ENCODE results near the gene GLB1L2.

The GLB1L2 gene

GRCh38 chr11:134401825-134402809 lies 70.3 kb downstream of the GLB1L2 start (continued):
- TF ChIP-seq ZFP3 (CRISPR knock-in tag; IDR thresholded peaks at IDR 0.05) (no peak), SNAI2 (CRISPR knock-in tag; IDR thresholded peaks at IDR 0.05) (no peak), ZFP30 (CRISPR knock-in tag; IDR thresholded peaks at IDR 0.05) (no peak), PPARA (CRISPR knock-in tag; IDR thresholded peaks at IDR 0.05; ENCODE audit: borderline replicate concordance) (no peak), GLIS3 (CRISPR knock-in tag; IDR thresholded peaks at IDR 0.05) (no peak), TOX (CRISPR knock-in tag; IDR thresholded peaks at IDR 0.05; ENCODE audit: borderline replicate concordance) (no peak)

- no peak for ATAC-seq
- TF ChIP-seq TOX (CRISPR knock-in tag; IDR thresholded peaks at IDR 0.05; ENCODE audit: borderline replicate concordance): no peak
- TF ChIP-seq ZC3H10 (CRISPR knock-in tag; IDR thresholded peaks at IDR 0.05): no peak
- no peak for TF ChIP-seq PPARA (CRISPR knock-in tag; IDR thresholded peaks at IDR 0.05; ENCODE audit: borderline replicate concordance)
- no peak for TF ChIP-seq ARNTL (CRISPR knock-in tag; IDR thresholded peaks at IDR 0.05; ENCODE audit: borderline replicate concordance, low read depth)
- no peak for TF ChIP-seq SNAI2 (CRISPR knock-in tag; IDR thresholded peaks at IDR 0.05)
- TF ChIP-seq, protein P1, sequence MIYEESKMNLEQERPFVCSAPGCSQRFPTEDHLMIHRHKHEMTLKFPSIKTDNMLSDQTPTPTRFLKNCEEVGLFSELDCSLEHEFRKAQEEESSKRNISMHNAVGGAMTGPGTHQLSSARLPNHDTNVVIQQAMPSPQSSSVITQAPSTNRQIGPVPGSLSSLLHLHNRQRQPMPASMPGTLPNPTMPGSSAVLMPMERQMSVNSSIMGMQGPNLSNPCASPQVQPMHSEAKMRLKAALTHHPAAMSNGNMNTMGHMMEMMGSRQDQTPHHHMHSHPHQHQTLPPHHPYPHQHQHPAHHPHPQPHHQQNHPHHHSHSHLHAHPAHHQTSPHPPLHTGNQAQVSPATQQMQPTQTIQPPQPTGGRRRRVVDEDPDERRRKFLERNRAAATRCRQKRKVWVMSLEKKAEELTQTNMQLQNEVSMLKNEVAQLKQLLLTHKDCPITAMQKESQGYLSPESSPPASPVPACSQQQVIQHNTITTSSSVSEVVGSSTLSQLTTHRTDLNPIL (CRISPR knock-in tag; IDR thresholded peaks at IDR 0.05; ENCODE audit: low read depth): no peak
- TF ChIP-seq GLIS3 (CRISPR knock-in tag; IDR thresholded peaks at IDR 0.05): no peak
- TF ChIP-seq ZFP30 (CRISPR knock-in tag; IDR thresholded peaks at IDR 0.05): no peak
- TF ChIP-seq ZNF565 (CRISPR knock-in tag; conservative IDR thresholded peaks at IDR 0.05; ENCODE audit: low read depth): no peak
- no peak for TF ChIP-seq OSR1 (CRISPR knock-in tag; IDR thresholded peaks at IDR 0.05)
- no peak for TF ChIP-seq ESRRG (CRISPR knock-in tag; IDR thresholded peaks at IDR 0.05)
- TF ChIP-seq ZNF70 (CRISPR knock-in tag; IDR thresholded peaks at IDR 0.05): no peak
- TF ChIP-seq TCF4 (CRISPR knock-in tag; IDR thresholded peaks at IDR 0.05; ENCODE audit: borderline replicate concordance): no peak
- TF ChIP-seq ISL1 (CRISPR knock-in tag; IDR thresholded peaks at IDR 0.05): no peak
- TF ChIP-seq CSDC2 (CRISPR knock-in tag; IDR thresholded peaks at IDR 0.05): no peak
These were observed 71.1 kb downstream of the GLB1L2 start for GRCh38 chr11:134402910-134403309.

DNA sequence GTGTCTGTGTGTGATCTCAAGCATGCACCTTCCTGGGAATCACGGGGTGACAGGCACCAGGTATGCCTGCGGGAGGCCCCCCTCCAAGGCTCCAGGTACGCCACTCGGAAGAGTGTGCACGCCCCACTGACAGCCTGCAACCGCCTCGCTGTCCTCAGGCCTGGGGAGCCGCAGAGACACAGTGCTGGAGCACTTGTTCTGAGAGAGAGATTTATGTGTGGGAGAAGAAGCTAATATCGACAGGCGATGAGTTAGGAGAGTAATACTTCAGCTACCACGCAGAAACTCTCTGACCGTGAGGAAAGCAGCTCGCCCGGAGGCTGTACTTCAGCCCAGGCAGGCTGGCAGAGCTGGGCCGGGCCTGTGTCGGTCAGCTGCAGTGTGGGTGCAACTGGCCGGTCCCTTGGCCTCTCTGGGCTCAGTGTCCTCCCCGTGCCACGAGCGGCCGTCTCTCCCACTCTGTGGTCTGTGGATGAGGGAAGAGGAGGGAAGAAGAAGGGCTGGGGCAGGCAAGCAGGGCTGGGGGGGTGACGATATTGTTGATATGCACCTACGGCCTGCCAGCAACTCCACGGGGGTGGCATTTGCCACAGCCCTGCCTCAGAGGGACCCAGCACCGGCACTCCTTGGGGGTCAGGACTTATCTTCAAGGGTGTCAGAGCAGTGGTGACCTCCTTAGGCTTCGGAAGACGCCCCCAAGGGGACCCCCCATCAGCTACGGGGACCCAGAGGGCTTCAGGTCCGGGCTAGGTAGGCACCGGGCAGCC lies 73.0 kb downstream of the GLB1L2 start:
- TF ChIP-seq CSRNP3 (CRISPR knock-in tag; IDR thresholded peaks at IDR 0.05) (no peak), ESRRG (CRISPR knock-in tag; IDR thresholded peaks at IDR 0.05) (no peak), ZC3H10 (CRISPR knock-in tag; IDR thresholded peaks at IDR 0.05) (no peak), ARNTL (CRISPR knock-in tag; IDR thresholded peaks at IDR 0.05; ENCODE audit: borderline replicate concordance, low read depth) (no peak), TCF4 (CRISPR knock-in tag; IDR thresholded peaks at IDR 0.05; ENCODE audit: borderline replicate concordance) (no peak), TOX (CRISPR knock-in tag; IDR thresholded peaks at IDR 0.05; ENCODE audit: borderline replicate concordance) (no peak), CSDC2 (CRISPR knock-in tag; IDR thresholded peaks at IDR 0.05) (no peak), GLIS3 (CRISPR knock-in tag; IDR thresholded peaks at IDR 0.05) (no peak), SNAI2 (CRISPR knock-in tag; IDR thresholded peaks at IDR 0.05) (no peak), ZNF565 (CRISPR knock-in tag; conservative IDR thresholded peaks at IDR 0.05; ENCODE audit: low read depth) (no peak), ZFP3 (CRISPR knock-in tag; IDR thresholded peaks at IDR 0.05) (no peak), ZFP30 (CRISPR knock-in tag; IDR thresholded peaks at IDR 0.05) (no peak), ZNF70 (CRISPR knock-in tag; IDR thresholded peaks at IDR 0.05) (no peak), BACH2 (CRISPR knock-in tag; IDR thresholded peaks at IDR 0.05; ENCODE audit: borderline replicate concordance) (no peak), RARB (CRISPR knock-in tag; IDR thresholded peaks at IDR 0.05) (no peak), OSR1 (CRISPR knock-in tag; IDR thresholded peaks at IDR 0.05) (no peak), PATZ1 (CRISPR knock-in tag; IDR thresholded peaks at IDR 0.05; ENCODE audit: borderline replicate concordance) (no peak), TSHZ2 (CRISPR knock-in tag; IDR thresholded peaks at IDR 0.05) (no peak), ZNF8 (CRISPR knock-in tag; IDR thresholded peaks at IDR 0.05) (no peak)
- TF ChIP-seq, protein P2, sequence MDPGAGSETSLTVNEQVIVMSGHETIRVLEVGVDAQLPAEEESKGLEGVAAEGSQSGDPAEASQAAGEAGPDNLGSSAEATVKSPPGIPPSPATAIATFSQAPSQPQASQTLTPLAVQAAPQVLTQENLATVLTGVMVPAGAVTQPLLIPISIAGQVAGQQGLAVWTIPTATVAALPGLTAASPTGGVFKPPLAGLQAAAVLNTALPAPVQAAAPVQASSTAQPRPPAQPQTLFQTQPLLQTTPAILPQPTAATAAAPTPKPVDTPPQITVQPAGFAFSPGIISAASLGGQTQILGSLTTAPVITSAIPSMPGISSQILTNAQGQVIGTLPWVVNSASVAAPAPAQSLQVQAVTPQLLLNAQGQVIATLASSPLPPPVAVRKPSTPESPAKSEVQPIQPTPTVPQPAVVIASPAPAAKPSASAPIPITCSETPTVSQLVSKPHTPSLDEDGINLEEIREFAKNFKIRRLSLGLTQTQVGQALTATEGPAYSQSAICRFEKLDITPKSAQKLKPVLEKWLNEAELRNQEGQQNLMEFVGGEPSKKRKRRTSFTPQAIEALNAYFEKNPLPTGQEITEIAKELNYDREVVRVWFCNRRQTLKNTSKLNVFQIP (CRISPR knock-in tag; IDR thresholded peaks at IDR 0.05; ENCODE audit: borderline replicate concordance, low read depth): no peak
- ATAC-seq: no peak

Measured in SK-N-SH treated with all-trans-retinoic acid at 6 μM for 48 hours (cell line).